Chondrocyte (in vitro differentiated cells): ENCODE data around the gene ACP6. TPM values are rescaled to one million over a fixed set of nuclear protein-coding genes. Genes with fewer than 3 reads are reported as not detected.

Experiments used
- DNase-seq: peaks from one replicate; pipeline ENCODE4 v3.0.0; 2021; ENCODE audit warnings: mixed read lengths, low spot score
- H3K27ac Mint-ChIP-seq: one replicate; pipeline ENCODE4 v1.8.0; 2021; ENCODE audit warnings: mild to moderate bottlenecking, moderate library complexity, mixed read lengths; ENCODE audit not compliant: unreplicated experiment
- H3K27me3 Mint-ChIP-seq: 2 replicates; pipeline ENCODE4 v1.8.0; 2021; ENCODE audit warnings: low read depth, mixed read lengths
- H3K36me3 Mint-ChIP-seq: 2 replicates; pipeline ENCODE4 v1.8.0; 2021; ENCODE audit warnings: low read depth, mixed read lengths
- H3K4me1 Mint-ChIP-seq: 2 replicates; pipeline ENCODE4 v1.8.0; 2021; ENCODE audit warnings: low read depth, mild to moderate bottlenecking, mixed read lengths
- H3K4me3 Mint-ChIP-seq: one replicate; pipeline ENCODE4 v1.8.0; 2021; ENCODE audit warnings: mild to moderate bottlenecking, moderate library complexity, mixed read lengths; ENCODE audit not compliant: unreplicated experiment
- H3K9me3 Mint-ChIP-seq: 2 replicates; pipeline ENCODE4 v1.8.0; 2021; ENCODE audit warnings: low read depth, mixed read lengths
- CTCF ChIP-seq: fragments of 200-600 bp; sonication (generic); IDR thresholded peaks from 2 replicates; pipeline ENCODE4 v1.5.0; 2021; ENCODE audit warnings: antibody characterized with exemption, mild to moderate bottlenecking, moderate library complexity
- total RNA-seq: library from RNA; stranded (reverse); gene quantifications from 3 replicates; pipeline ENCODE4 v1.2.1, GENCODE V29; 2021

The ACP6 gene
- total RNA-seq, 1 donor from 2014 or later, result 9.6 TPM

GRCh38 chr1:147598621-147599361 is 71.5 kb downstream of the ACP6 start:
- Mint-ChIP-seq H3K4me1 (peaks cover 26% of the 10 kb centered on the region), H3K27ac (peak overlapping the region; percentile 94), H3K4me3 (peak overlapping the region; percentile 92), H3K36me3 (no peaks in the 10 kb centered on the region), H3K9me3 (no peaks in the 10 kb centered on the region), H3K27me3 (no peaks in the 10 kb centered on the region)
- peak; percentile 90 for DNase-seq
- TF ChIP-seq CTCF, result peak; percentile 20

DNA sequence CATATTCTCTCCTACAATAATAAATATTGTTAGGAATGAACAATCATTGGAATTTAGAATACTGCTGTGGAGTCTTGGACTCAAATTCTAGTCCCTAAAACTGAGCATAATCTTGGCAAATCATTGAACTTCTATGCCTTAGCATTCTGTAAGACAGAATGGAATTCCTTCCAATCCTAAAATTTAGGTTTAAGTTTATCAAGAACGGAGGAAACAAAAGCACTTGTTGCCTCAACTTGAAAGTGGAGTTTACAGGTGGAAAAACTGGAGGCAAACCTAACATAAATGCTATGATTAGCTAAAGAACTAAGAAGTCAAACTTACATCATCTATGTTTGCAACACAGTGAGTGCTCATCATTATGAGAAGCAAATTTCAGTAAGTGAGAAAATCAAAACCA is 73.3 kb downstream of the ACP6 start:
- no peak for DNase-seq
- H3K27me3 Mint-ChIP-seq, result no peaks in the 10 kb centered on the region
- H3K4me3 Mint-ChIP-seq, result no peak overlapping the region
- H3K36me3 Mint-ChIP-seq, result no peaks in the 10 kb centered on the region
- no peak for TF ChIP-seq CTCF
- no peaks in the 10 kb centered on the region for H3K9me3 Mint-ChIP-seq
- no peak overlapping the region for H3K27ac Mint-ChIP-seq
- H3K4me1 Mint-ChIP-seq, result peaks cover 22% of the 10 kb centered on the region

Other genes starting within 250 kb of the ACP6 start
- 21.8 to 31.0 TPM (median 21.9 TPM) in 3 replicates for gene BCL9, start 129.0 kb downstream of the ACP6 start, total RNA-seq
- gene GJA5, start 90.1 kb upstream of the ACP6 start, total RNA-seq, result 0.17 to 0.44 TPM in 2 of 3 replicates, not detected in the other
- gene GJA8, start 232.3 kb upstream of the ACP6 start, total RNA-seq, result not detected in 3 replicates